GM19324 (cell line): ENCODE data around the gene HEPACAM.
A peak's percentile ranks its signal among the peaks of the same experiment; 100 is the strongest.
"Not testable (repeated sequence)": the region's sequence is repeated elsewhere in the genome, so short reads cannot be mapped to it uniquely, and the experiment has no call there.

Source experiments
- ATAC-seq: cut with Tn5 transposase; IDR thresholded peaks from one replicate; pipeline ENCODE4 v1.9.1; 2021; ENCODE audit warnings: mild to moderate bottlenecking, moderate library complexity; ENCODE audit not compliant: unreplicated experiment, low FRiP score

The HEPACAM gene

DNA sequence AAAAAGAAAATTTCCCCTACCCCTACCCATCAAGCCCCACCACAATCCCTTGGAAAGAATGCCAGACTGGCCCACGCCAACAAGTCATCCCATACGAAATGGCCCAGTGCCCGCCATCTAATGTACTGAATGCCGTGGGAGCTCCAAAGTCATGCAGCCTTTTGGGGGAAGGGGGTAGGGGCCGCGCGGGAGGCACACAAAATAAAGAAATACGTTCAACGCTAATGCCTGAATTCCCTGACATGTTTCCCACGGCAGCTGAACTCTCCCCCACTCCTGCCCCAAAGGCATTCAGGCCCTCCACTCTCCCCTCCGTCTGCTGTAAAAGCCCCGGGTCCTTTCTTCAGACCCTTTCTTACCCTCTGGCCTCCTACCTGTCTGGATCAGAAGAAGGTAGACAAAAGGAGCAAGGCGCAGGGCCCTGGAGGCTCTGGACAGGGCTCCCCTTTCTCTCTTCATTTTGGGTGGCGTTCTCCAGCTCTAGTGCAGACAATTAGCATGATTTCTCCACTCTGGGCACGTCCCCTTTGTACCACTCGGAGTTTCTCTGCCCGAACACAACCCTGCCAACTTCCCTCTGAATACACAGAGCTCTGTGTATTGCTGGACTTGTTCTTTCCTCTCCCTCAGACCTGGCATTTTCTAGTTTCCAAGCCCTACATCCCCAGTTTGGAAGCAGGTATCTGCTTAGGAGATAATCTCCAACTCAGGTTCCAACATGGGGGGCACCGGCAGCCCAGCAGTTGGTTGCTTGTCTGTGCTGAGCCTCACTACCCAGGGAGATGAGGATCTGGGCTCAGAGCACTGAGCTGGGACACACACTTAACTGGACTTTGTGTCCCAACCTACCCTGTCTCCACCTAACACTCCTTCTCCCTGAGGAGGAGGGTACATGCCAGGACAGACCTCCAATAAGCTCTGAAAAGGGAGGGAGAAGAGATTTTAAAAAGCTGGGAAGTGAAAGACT lies at the start of gene HEPACAM:
Gene HEPACAM, minus strand, starts transcription at position 500 of the 967 bp plus-strand sequence. Its CDS starts 41 bp downstream, at position 459.
- no peak for ATAC-seq

DNA sequence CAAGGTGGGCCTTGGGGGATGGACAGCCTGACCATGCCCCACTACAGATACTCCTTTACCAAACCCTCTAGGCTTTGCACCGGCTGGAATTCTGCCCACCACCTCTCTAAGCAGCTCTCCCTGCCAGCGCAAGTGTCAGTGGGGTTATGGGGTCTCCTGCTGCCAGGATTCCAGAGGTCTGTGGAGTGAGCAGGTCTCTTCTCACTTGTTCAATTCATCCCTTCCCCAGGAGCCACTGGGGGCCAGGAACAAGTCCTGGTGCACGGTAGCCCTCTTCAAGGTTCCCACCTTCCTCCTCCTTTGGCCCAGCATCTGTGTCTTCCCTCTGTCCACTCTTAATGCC lies 48.6 kb upstream of the HEPACAM start:
- no peak for ATAC-seq

GRCh38 chr11:124983674-124984511 lies 48.0 kb upstream of the HEPACAM start:
- no peak for ATAC-seq

- ATAC-seq = no peak
Observed at GRCh38 chr11:124982043-124982442, 46.2 kb upstream of the HEPACAM start.

- ATAC-seq = no peak
Observed at GRCh38 chr11:124978316-124978715, 42.5 kb upstream of the HEPACAM start.

DNA sequence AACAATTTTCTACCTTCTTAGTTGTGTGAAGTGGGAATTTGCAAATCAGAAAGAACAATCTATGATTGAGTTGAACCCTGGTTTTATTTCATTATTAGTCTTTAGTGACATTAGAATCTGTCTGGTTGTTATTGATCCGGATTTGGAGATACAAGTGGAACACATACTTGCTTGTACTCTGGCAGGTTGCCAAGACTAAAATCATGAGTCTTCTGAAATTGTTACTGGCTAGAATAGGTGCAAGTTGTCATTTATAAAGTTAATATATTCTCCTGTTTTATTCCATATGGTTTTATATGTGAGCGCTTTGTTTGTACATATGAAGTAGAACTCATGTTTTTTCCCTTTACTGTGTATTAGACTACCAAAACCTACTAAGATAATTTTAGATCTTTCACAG lies 41.2 kb upstream of the HEPACAM start:
- no peak for ATAC-seq

DNA sequence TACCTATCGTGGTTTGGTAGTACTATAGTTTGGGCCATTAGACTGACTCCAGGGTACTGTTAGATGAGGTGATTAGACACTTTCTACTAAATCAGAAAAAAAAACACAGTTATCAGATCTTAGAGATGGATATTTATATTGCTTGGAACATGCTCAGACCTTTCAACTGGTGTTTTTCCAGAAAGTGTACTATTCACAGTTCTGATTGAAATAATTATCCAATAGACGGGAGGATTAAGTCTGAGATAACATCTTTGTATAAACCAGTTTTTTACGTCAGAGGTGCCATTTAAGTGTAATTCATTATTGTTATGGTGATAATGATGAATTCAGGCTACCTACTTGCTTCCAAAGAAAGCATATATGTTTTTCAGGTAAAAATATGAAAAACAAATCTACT lies 40.7 kb upstream of the HEPACAM start:
- ATAC-seq = no peak

DNA sequence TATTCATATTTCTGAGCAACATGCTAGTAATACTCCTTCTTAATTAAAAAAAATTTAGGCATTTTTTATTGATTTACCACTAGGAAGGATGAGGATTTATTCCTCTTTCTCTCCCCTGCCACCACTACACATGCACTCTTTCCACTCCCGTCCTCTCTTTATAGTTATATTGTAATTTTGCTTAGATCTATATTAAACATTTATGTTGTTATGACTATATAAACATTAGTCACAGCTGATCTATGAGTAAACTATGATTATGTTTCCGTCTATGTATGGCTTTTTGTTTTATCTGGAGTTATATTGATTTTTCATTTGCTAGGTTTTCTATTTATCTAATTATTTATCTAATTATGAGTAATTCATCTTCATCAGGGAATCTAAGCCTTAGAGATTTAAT lies 36.0 kb upstream of the HEPACAM start:
- no peak for ATAC-seq

DNA sequence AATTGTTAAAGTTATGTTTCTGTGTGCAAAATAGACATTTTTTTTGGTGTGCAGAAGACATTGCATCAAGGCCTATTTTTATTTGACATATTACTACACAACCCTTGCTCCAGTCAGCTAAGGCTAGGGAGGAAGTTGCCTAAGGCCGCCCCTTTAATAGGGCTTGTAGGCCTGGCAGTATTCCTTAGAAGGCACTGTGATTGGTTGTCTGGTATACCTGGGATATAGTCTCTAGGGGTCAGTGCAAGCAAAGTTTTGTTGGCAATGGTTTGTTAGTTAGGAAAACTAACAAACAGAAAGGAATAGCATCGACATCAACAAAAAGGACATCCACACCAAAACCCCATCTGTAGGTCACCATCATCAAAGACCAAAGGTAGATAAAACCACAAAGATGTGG lies 35.1 kb upstream of the HEPACAM start:
- no peak for ATAC-seq

GRCh38 chr11:124968197-124968596 lies 32.4 kb upstream of the HEPACAM start:
- not testable (repeated sequence) for ATAC-seq

DNA sequence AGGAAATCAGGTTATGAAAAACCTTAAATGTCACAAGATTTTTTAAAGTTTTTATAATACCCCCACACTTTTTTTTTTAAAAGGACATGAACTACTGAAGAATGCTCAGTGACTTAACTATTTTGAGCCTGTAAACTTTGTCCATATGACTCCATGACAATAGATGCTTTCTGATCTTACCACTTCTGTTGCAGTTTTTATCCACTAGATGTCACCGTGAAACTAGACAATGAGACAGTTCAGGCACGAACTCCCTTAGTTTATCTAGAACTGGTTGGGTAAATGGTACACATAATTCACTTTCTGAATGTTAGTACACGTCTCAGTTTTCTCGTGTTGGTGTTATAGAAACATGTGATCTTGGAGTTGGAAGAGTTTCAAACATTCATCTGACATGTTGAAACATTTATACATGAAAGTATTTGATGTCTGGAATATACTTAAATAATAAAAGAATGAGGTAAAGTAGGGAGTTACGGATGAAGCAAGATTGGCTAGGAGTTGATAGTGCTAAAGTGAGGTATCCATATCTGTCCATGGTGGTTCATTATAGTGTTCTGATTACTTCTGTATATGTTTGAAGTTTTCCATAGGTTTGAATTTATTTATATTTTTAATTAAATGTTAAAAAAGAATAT lies 26.2 kb upstream of the HEPACAM start:
- ATAC-seq = no peak

- ATAC-seq = no peak
Observed at GRCh38 chr11:124955035-124955434, 19.2 kb upstream of the HEPACAM start.

- no peak for ATAC-seq
Observed at GRCh38 chr11:124954590-124954955, 18.7 kb upstream of the HEPACAM start.

- ATAC-seq = peak; percentile 100
Observed at GRCh38 chr11:124953753-124954589, 18.1 kb upstream of the HEPACAM start, which contains the start of gene CCDC15. CCDC15 (plus strand) TSS chr11:124954202; CDS start chr11:124954733, 531 bp downstream.

DNA sequence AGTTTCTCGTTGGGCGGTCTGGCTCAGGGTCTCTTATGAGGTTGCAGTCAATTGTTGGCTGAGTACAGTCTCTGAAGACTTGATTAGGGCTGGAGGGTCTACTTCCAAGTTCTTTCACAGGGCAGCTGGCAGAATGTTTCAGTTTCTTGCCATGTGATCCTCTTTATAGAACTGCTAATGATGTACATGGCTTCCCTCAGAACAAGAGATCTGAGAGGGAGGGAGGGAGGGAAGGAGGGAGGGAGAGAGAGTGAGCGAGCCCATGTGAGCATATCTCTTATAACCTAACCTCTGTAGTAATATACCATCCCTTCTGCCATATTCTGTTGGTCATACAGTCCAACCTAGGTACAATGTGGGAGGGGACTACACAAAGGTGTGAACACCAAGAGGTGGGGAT lies 15.5 kb upstream of the HEPACAM start:
- ATAC-seq = no peak

- no peak for ATAC-seq
Observed at GRCh38 chr11:124950601-124951330, 14.9 kb upstream of the HEPACAM start.

- no peak for ATAC-seq
Observed at GRCh38 chr11:124946735-124947141, 10.9 kb upstream of the HEPACAM start.

DNA sequence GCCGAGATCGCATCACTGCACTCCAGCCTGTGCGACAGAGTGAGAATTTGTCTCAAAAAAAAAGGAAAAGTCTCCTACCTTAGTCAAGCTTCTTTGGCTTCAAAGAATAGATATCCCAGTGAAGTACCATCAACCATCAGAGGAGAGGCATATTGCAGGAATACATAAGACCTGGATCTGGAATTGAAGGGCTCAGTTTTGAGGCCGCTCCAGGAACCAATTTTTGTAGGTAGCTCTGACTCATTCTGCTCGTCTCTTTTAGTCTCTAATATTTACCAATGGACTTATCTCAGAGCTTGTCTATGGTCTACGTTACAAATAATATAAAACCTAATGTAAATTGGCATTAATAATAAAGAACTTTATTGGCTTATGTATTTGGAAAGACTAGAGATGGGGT lies 10.0 kb upstream of the HEPACAM start:
- no peak for ATAC-seq

- no peak for ATAC-seq
Observed at GRCh38 chr11:124944565-124944964, 8.7 kb upstream of the HEPACAM start.
